ENCODE results near the gene GALNTL6. TPM values are rescaled to one million over a fixed set of nuclear protein-coding genes. Genes with fewer than 3 reads are reported as not detected.

The GALNTL6 gene
- total and polyA plus RNA-seq, 2 of the 4 experiments (the other 2 are of a cell fraction), result under 0.01 TPM; not detected in 1

DNA sequence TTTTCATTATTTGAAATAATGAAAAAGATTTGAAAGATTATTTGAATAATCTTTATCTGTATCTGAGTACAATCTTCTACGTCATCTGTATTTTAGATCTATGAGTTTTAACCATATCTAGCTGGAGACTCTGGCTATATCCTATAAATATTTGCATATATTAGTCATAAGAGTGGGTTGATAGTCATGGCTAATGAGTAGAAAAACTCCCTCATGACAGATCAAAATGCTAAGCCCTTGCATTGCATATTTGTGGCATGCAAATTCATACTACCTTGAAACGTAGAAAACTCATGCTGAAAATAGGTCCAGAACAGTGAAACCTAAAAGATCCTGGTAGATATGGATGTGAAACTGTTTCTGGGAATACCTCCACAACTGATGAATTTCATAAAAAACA is 291.3 kb downstream of the GALNTL6 start:
- Histone ChIP-seq H3K9me1 (ENCODE audit: insufficient read depth, low read length) (no peaks in the 10 kb centered on the region), H3K4me2 (ENCODE audit: low read depth, low read length) (no peak overlapping the region), H3K18ac (ENCODE audit: low read depth, low read length) (no peak overlapping the region), H3K4ac (ENCODE audit: low read depth, low read length) (no peak overlapping the region), H3K27me3 (ENCODE audit: control insufficient read depth, insufficient read depth, low read length) (no peaks in the 10 kb centered on the region), H3K36me3 (ENCODE audit: control insufficient read depth, insufficient read depth, low read length) (no peaks in the 10 kb centered on the region), H3K23ac (ENCODE audit: low read depth, low read length) (no peak overlapping the region), H4K20me1 (ENCODE audit: insufficient read depth, low read length) (no peaks in the 10 kb centered on the region), H2BK120ac (ENCODE audit: low read depth, low read length) (no peak overlapping the region), H2BK20ac (ENCODE audit: low read depth, low read length) (no peak overlapping the region), H3K9ac (ENCODE audit: low read depth, low read length) (no peak overlapping the region), H2BK15ac (ENCODE audit: low read depth, low read length) (no peak overlapping the region), H4K91ac (ENCODE audit: insufficient read depth, low read depth, low read length) (no peak overlapping the region), H4K5ac (ENCODE audit: low read depth, low read length) (no peak overlapping the region), H2AK9ac (replicated peaks; ENCODE audit: low read depth, low read length, poor library complexity) (no peak overlapping the region), H3K4me3 (ENCODE audit: insufficient read depth, low read depth, low read length) (no peak overlapping the region), H3K4me1 (ENCODE audit: control insufficient read depth, insufficient read depth, low read length) (no peaks in the 10 kb centered on the region), H3K9me3 (ENCODE audit: control insufficient read depth, insufficient read depth, low read length) (0 out of 2 replicates have a peak, but pooled peaks cover 3% of the 10 kb centered on the region), H2BK5ac (ENCODE audit: low read depth, low read length, poor library complexity, severe bottlenecking) (no peak overlapping the region), H3K27ac (ENCODE audit: insufficient read depth, low read length) (no peak overlapping the region), H3K14ac (replicated peaks; ENCODE audit: low read depth, low read length) (no peak overlapping the region), H2AFZ (replicated peaks; ENCODE audit: low read length, poor library complexity) (no peak overlapping the region), H3K79me1 (ENCODE audit: low read depth in 1 of 2, low read length in 2 of 2) (no peaks in the 10 kb centered on the region), H3K56ac (ENCODE audit: extremely low read depth, insufficient read depth, low read length) (no peak overlapping the region), H2AK5ac (ENCODE audit: low read depth, low read length) (no peak overlapping the region), H4K8ac (ENCODE audit: low read depth in 2 of 2, low read length in 2 of 2) (no peak overlapping the region)
- no CpG with 5 or more reads among the region's 2 CpGs for WGBS, 2 experiments (ENCODE audit: extremely low coverage in 2 of 2, insufficient read length in 1 of 2)
- dilution Hi-C loops (cut with HindIII; ENCODE audit: low sequenced_read_pairs, unreplicated experiment), result no loop called here
- intact Hi-C loops (cut with micrococcal nuclease), result no loop called here
- DNase-seq (peak; percentile 16), ATAC-seq (ENCODE audit: low read depth) (no peak)
- TF ChIP-seq CEBPB (IDR thresholded peaks at IDR 0.05; ENCODE audit: low read depth, low read length) (no peak), NFE2L2 (IDR thresholded peaks at IDR 0.05; ENCODE audit: low read depth, low read length) (no peak), MXI1 (IDR thresholded peaks at IDR 0.05; ENCODE audit: borderline replicate concordance, low read depth, low read length) (no peak), RAD21 (IDR thresholded peaks at IDR 0.05; ENCODE audit: low read length) (no peak), MAFK (IDR thresholded peaks at IDR 0.05; ENCODE audit: low read depth, low read length) (no peak), CHD1 (IDR thresholded peaks at IDR 0.05; ENCODE audit: low read depth, low read length) (no peak), RFX5 (IDR thresholded peaks at IDR 0.05; ENCODE audit: low read depth, low read length) (no peak), RCOR1 (IDR thresholded peaks at IDR 0.05; ENCODE audit: insufficient replicate concordance, low read length) (no peak), SMC3 (IDR thresholded peaks at IDR 0.05; ENCODE audit: low read depth, low read length) (no peak), FOS (IDR thresholded peaks at IDR 0.05; ENCODE audit: low read depth, low read length) (no peak)
- in situ Hi-C loops (cut with MboI; ENCODE audit: low sequenced_read_pairs), result no loop called here
- ChIA-PET CTCF (no interaction called here), POLR2A (ENCODE audit: unreplicated experiment) (no interaction called here)
- no TSS peak for BruUV-seq (replicated peaks)
